ENCODE data around the gene OPA3. TPM values are rescaled to one million over a fixed set of nuclear protein-coding genes. Genes with fewer than 3 reads are reported as not detected.

OPA3 gene
- total and polyA plus RNA-seq, 10 of the 15 experiments (the other 5 are each of a cell fraction or from before 2014, with no cell fraction given): 2.2 to 24.3 (median 13.3) TPM

GRCh38 chr19:45616704-45617017 lies 32.1 kb upstream of the OPA3 start (continued):
- TF ChIP-seq YY1 (IDR thresholded peaks at IDR 0.05; ENCODE audit: low read depth, low read length): no peak

GRCh38 chr19:45615795-45616703 lies 31.4 kb upstream of the OPA3 start:
- Histone ChIP-seq H3K27ac (ENCODE audit: control insufficient read depth, insufficient read depth) (no peak overlapping the region), H3K9ac (ENCODE audit: control insufficient read depth, insufficient read depth, low read length) (no peak overlapping the region), H2AFZ (ENCODE audit: control insufficient read depth, low read depth, low read length) (no peak overlapping the region), H3K4me1 (ENCODE audit: control insufficient read depth, insufficient read depth, low read length) (peaks cover 18% of the 10 kb centered on the region), H3K36me3 (ENCODE audit: control insufficient read depth in 2 of 2, insufficient read depth in 2 of 2, low read length in 1 of 2) (peaks cover 14 to 23% of the 10 kb centered on the region in 2 experiments), H3K27me3 (replicated peaks in 1 of 2; ENCODE audit: control insufficient read depth in 2 of 2, insufficient read depth in 2 of 2, low read length in 1 of 2) (no peaks in the 10 kb centered on the region), H3K79me2 (ENCODE audit: control insufficient read depth, insufficient read depth, low read length) (no peaks in the 10 kb centered on the region), H4K20me1 (ENCODE audit: control insufficient read depth, insufficient read depth) (no peaks in the 10 kb centered on the region), H3K4me3 (no peak overlapping the region), H3K4me2 (ENCODE audit: control insufficient read depth, insufficient read depth) (no peak overlapping the region; the same call in 1 of the 2 replicates), H3K9me3 (replicated peaks; ENCODE audit: control insufficient read depth, insufficient read depth, low read length) (no peaks in the 10 kb centered on the region)
- ATAC-seq: peak; percentile 91
- CTCF ChIA-PET: interaction anchor here (1.0 to 4.7 kb wide), 4 partner anchors 15 to 176 kb away, joined by 3 to 43 read pairs (median 4); no protein-coding TSS in a partner anchor
- in situ Hi-C loops (cut with MboI): no loop called here
- SMC1A ChIA-PET (ENCODE audit: uncharacterized antibody, unreplicated experiment): interaction anchor here (5.1 kb wide), 1 partner anchor 25 kb away, joined by 39 read pairs; the partner anchor contains the start of gene EML2
- intact Hi-C loops (cut with micrococcal nuclease; ENCODE audit: unreplicated experiment): loop anchor here (2.0 kb wide), 1 partner anchor 27 kb away; no protein-coding TSS in a partner anchor
- peak; percentile 57 for FAIRE-seq
- 52% methylated on average over 24 of the region's 37 CpGs for WGBS (ENCODE audit: insufficient coverage, insufficient replicate concordance, low lambda C conversion rate, missing lambda C conversion rate)
- RAD21 ChIA-PET (ENCODE audit: unreplicated experiment): interaction anchor here (0.5 to 3.3 kb wide), 3 partner anchors 26 to 92 kb away, joined by 3 to 27 read pairs (median 5); no protein-coding TSS in a partner anchor
- POLR2A ChIA-PET: interaction anchor here (0.6 to 2.7 kb wide), 6 partner anchors 11 to 185 kb away, joined by 3 to 25 read pairs (median 4); partner anchors contain the start of gene SIX5
- TF ChIP-seq YBX1 (IDR thresholded peaks at IDR 0.05): no peak
- TF ChIP-seq E4F1 (IDR thresholded peaks at IDR 0.05; ENCODE audit: borderline replicate concordance, partially characterized antibody): no peak
- TF ChIP-seq TCF7 (IDR thresholded peaks at IDR 0.05; ENCODE audit: borderline replicate concordance): no peak
- peak; percentile 13 for TF ChIP-seq MEF2B (IDR thresholded peaks at IDR 0.05; ENCODE audit: partially characterized antibody, poor library complexity, severe bottlenecking)
- TF ChIP-seq POLR2A (IDR thresholded peaks at IDR 0.05; ENCODE audit: low read depth, low read length): 0 out of 2 replicates have a peak, but pooled peaks have one; percentile 29
- TF ChIP-seq SP1 (IDR thresholded peaks at IDR 0.05; ENCODE audit: low read depth, low read length): peak; percentile 32
- peak; percentile 86 for TF ChIP-seq HDGF (IDR thresholded peaks at IDR 0.05)
- TF ChIP-seq FOXM1 (IDR thresholded peaks at IDR 0.05; ENCODE audit: low read depth, low read length): no peak
- no peak for TF ChIP-seq ZNF274 (IDR thresholded peaks at IDR 0.05; ENCODE audit: insufficient read depth, insufficient read length)
- peak in 1 of 2 experiments; percentile 14; a peak in 1 of 3 replicates for TF ChIP-seq EGR1 (IDR thresholded peaks at IDR 0.05; ENCODE audit: borderline replicate concordance in 1 of 2, low read depth in 2 of 2, low read length in 2 of 2)
- TF ChIP-seq IRF4 (IDR thresholded peaks at IDR 0.05; ENCODE audit: low read depth, low read length): no peak
- no peak for TF ChIP-seq SMAD1 (IDR thresholded peaks at IDR 0.05; ENCODE audit: low read depth, partially characterized antibody)
- TF ChIP-seq BHLHE40 (IDR thresholded peaks at IDR 0.05; ENCODE audit: borderline replicate concordance in 1 of 2, low read depth in 2 of 2, low read length in 1 of 2): peak; percentile 90 to 91
- peak; percentile 91 for TF ChIP-seq PKNOX1 (IDR thresholded peaks at IDR 0.05)
- peak; percentile 82 for TF ChIP-seq PBX3 (IDR thresholded peaks at IDR 0.05; ENCODE audit: insufficient replicate concordance, low read depth, low read length)
- TF ChIP-seq SIX5 (IDR thresholded peaks at IDR 0.05; ENCODE audit: low read depth, low read length, severe bottlenecking): no peak
- DNase-seq (ENCODE audit: low read depth, low spot score): peak; percentile 48
- no TSS peak for BruUV-seq (replicated peaks)

Data from GM12878 (cell line).